GM12878 (cell line): ENCODE measurements around the gene ZNF613. TPM values are rescaled to one million over a fixed set of nuclear protein-coding genes. Genes with fewer than 3 reads are reported as not detected.
A peak's percentile ranks its signal among the peaks of the same experiment; 100 is the strongest.

Source experiments
- ATAC-seq: fragments of 200-7000 bp; cut with Tn5 transposase; 3 replicates; pipeline ENCODE4 v1.9.1; 2020; ENCODE audit warnings: mild to moderate bottlenecking, moderate library complexity
- BruUV-seq: library from RNA; stranded (reverse); fragments of 400-500 nt; replicated peaks from 2 replicates; lab custom pipeline; 2021; lab: Mats Ljungman, UMichigan
- CTCF ChIA-PET: fragments of 300-600 bp; sonication (Branson Sonifier 250); formaldehyde crosslinking; extraction: SDS; loops from one replicate; lab custom pipeline; 2021; ENCODE audit warnings: inconsistent platforms; lab: Yijun Ruan, JAX
- POLR2A ChIA-PET: fragments of 350-600 bp; formaldehyde crosslinking; extraction: SDS; loops from one replicate; lab custom pipeline; 2021; ENCODE audit warnings: inconsistent platforms; lab: Charles Lee
- RAD21 ChIA-PET: fragments of 300-600 bp; sonication (Branson Sonifier 250); formaldehyde crosslinking; loops from one replicate; lab custom pipeline; 2023; ENCODE audit warnings: antibody characterized with exemption; ENCODE audit not compliant: unreplicated experiment; lab: Charles Lee
- SMC1A ChIA-PET: fragments of 300-600 bp; sonication (Branson Sonifier 250); formaldehyde crosslinking; loops from one replicate; lab custom pipeline; 2023; ENCODE audit not compliant: unreplicated experiment, uncharacterized antibody; lab: Charles Lee
- DNase-seq: peaks from one replicate; pipeline ENCODE4 v3.0.0-alpha.2; 2011; ENCODE audit warnings: low read depth, low spot score
- FAIRE-seq: peaks from 3 replicates; lab custom pipeline; 2011; peaks lifted over from hg19 to GRCh38; lab: Jason Lieb, UNC
- H2AFZ ChIP-seq: 2 replicates; pipeline ENCODE4 v1.6.0; 2011; ENCODE audit warnings: low read depth, low read length, control low read depth; ENCODE audit not compliant: control insufficient read depth
- H3K27ac ChIP-seq: 2 replicates; pipeline ENCODE4 v1.5.1; 2011; ENCODE audit warnings: control low read depth; ENCODE audit not compliant: control insufficient read depth, insufficient read depth
- H3K27me3 ChIP-seq, 2 experiments: replicated peaks in 1 of 2; 2 replicates each; pipeline versions ENCODE4 v1.6.0 to v1.6.1; 2011; ENCODE audit warnings: low read length in 1 of 2; ENCODE audit not compliant: control insufficient read depth in 2 of 2, insufficient read depth in 2 of 2
- H3K36me3 ChIP-seq, 2 experiments: 2 replicates each; pipeline ENCODE4 v1.5.1; 2011; ENCODE audit warnings: low read length in 1 of 2; ENCODE audit not compliant: control insufficient read depth in 2 of 2, insufficient read depth in 2 of 2
- H3K4me1 ChIP-seq: 2 replicates; pipeline ENCODE4 v1.6.1; 2011; ENCODE audit warnings: mild to moderate bottlenecking, low read length, moderate library complexity, mixed read lengths; ENCODE audit not compliant: control insufficient read depth, insufficient read depth
- H3K4me2 ChIP-seq: 2 replicates; pipeline ENCODE4 v1.6.0; 2011; ENCODE audit warnings: control low read depth; ENCODE audit not compliant: control insufficient read depth, insufficient read depth
- H3K4me3 ChIP-seq: fragments of 200-600 bp; sonication (generic); 2 replicates; pipeline ENCODE4 v1.5.1; 2016
- H3K79me2 ChIP-seq: 2 replicates; pipeline ENCODE4 v1.6.0; 2011; ENCODE audit warnings: low read length; ENCODE audit not compliant: control insufficient read depth, insufficient read depth
- H3K9ac ChIP-seq: 2 replicates; pipeline ENCODE4 v1.8.0; 2011; ENCODE audit warnings: low read length, control low read depth, mixed read lengths; ENCODE audit not compliant: control insufficient read depth, insufficient read depth
- H3K9me3 ChIP-seq: replicated peaks from 3 replicates; pipeline ENCODE4 v1.5.1; 2011; ENCODE audit warnings: mild to moderate bottlenecking, low read length; ENCODE audit not compliant: control insufficient read depth, insufficient read depth
- H4K20me1 ChIP-seq: 2 replicates; pipeline ENCODE4 v1.6.0; 2011; ENCODE audit not compliant: control insufficient read depth, insufficient read depth
- CBX5 ChIP-seq: sonication (generic); IDR thresholded peaks from 2 replicates; pipeline ENCODE4 v1.6.1; 2016; ENCODE audit warnings: low read depth, moderate library complexity, mild to moderate bottlenecking, inconsistent platforms
- CEBPB ChIP-seq, 2 experiments: fragments of 150-350 bp in 1 of 2; IDR thresholded peaks; 2 replicates each; pipeline ENCODE4 v1.6.1; 2012 to 2014; ENCODE audit warnings: low read depth in 2 of 2, low read length in 2 of 2, borderline replicate concordance in 1 of 2, inconsistent platforms in 1 of 2
- CHD1 ChIP-seq: IDR thresholded peaks from 2 replicates; pipeline ENCODE4 v1.6.1; 2012; ENCODE audit warnings: low read depth, low read length, improper control_type of control experiment
- E4F1 ChIP-seq: fragments of 450-650 bp; IDR thresholded peaks from 2 replicates; pipeline ENCODE4 v1.6.1; 2018; ENCODE audit warnings: borderline replicate concordance, mild to moderate bottlenecking; ENCODE audit not compliant: partially characterized antibody
- GABPA ChIP-seq: IDR thresholded peaks from 2 replicates; pipeline ENCODE4 v1.6.1; 2014; ENCODE audit warnings: antibody characterized with exemption, low read depth, mild to moderate bottlenecking, inconsistent platforms
- KDM1A ChIP-seq: fragments of 200-600 bp; sonication (generic); IDR thresholded peaks from 2 replicates; pipeline ENCODE4 v1.6.1; 2016; ENCODE audit warnings: borderline replicate concordance
- KLF5 ChIP-seq: fragments of 450-650 bp; IDR thresholded peaks from 2 replicates; pipeline ENCODE4 v1.6.1; 2014; ENCODE audit warnings: mild to moderate bottlenecking; ENCODE audit not compliant: partially characterized antibody
- NR2C2 ChIP-seq: IDR thresholded peaks from 2 replicates; pipeline ENCODE4 v1.6.1; 2011; ENCODE audit warnings: borderline replicate concordance, low read depth; ENCODE audit not compliant: control insufficient read depth, insufficient read length
- POLR2AphosphoS5 ChIP-seq: IDR thresholded peaks from 2 replicates; pipeline ENCODE4 v1.6.1; 2011; ENCODE audit warnings: mild to moderate bottlenecking, low read length, inconsistent platforms
- SIN3A ChIP-seq: IDR thresholded peaks from 2 replicates; pipeline ENCODE4 v1.6.1; 2012; ENCODE audit warnings: low read depth, low read length, improper control_type of control experiment
- ZNF274 ChIP-seq: IDR thresholded peaks from one replicate; pipeline ENCODE4 v1.8.0; 2011; ENCODE audit not compliant: insufficient read length, insufficient read depth
- WGBS: methylation state at CpG from one replicate; pipeline ENCODE4 v1.1.6; 2016; ENCODE audit warnings: low lambda C conversion rate; ENCODE audit not compliant: insufficient replicate concordance, insufficient coverage; ENCODE audit errors: missing lambda C conversion rate; 5-methylcytosine and 5-hydroxymethylcytosine counted together
- in situ Hi-C: fragments of 300-500 bp; cut with MboI; formaldehyde crosslinking; loops from 9 replicates; pipeline ENCODE4 v1.14.3; 2018; ENCODE audit warnings: mixed read lengths
- intact Hi-C: fragments of 100-400 bp; cut with micrococcal nuclease; formaldehyde crosslinking; loops from one replicate; pipeline ENCODE4 v1.14.2; 2022; ENCODE audit not compliant: unreplicated experiment
- polyA plus RNA-seq, 11 experiments: library from polyadenylated mRNA; depleted of rRNA in 4 of 11; unstranded in 6 of 11; stranded (reverse) in 5 of 11; fragments of >200 nt; fragmentation: Nextera tagmentation in 4 of 11; fragmentation: Illumina TruSeq in 1 of 11; extraction: Ambion mirVana in 4 of 11; extraction: Trizol in 1 of 11; gene quantifications; 1 replicate in 1 of 11; 2 replicates in 10 of 11; pipeline versions ENCODE4 v1.2.1 to v1.2.3, GENCODE V29; 2011 to 2016; ENCODE audit warnings: inconsistent platforms in 2 of 11, missing spikeins in 2 of 11, low read depth in 1 of 11
- total RNA-seq, 4 experiments: library from RNA; depleted of rRNA in 3 of 4; stranded (reverse); fragments of >200 nt in 3 of 4; fragmentation: Illumina TruSeq in 1 of 4; extraction: Trizol in 1 of 4; gene quantifications; 2 replicates each; pipeline versions ENCODE4 v1.2.1 to v1.2.3, GENCODE V29; 2013 to 2021
- TF ChIP-seq, protein P1 (sequence below): IDR thresholded peaks from 2 replicates; pipeline ENCODE4 v1.6.1; 2012; ENCODE audit warnings: low read depth, low read length, improper control_type of control experiment
- TF ChIP-seq, protein P2 (sequence below): fragments of 450-650 bp; IDR thresholded peaks from 2 replicates; pipeline ENCODE4 v1.6.1; 2017; ENCODE audit warnings: mild to moderate bottlenecking, low read depth, inconsistent platforms; ENCODE audit not compliant: poor library complexity, severe bottlenecking

ZNF613 gene
- total and polyA plus RNA-seq, 10 of the 15 experiments (the other 5 are each of a cell fraction or from before 2014, with no cell fraction given), result 3.3 to 7.8 (median 5.0) TPM

DNA sequence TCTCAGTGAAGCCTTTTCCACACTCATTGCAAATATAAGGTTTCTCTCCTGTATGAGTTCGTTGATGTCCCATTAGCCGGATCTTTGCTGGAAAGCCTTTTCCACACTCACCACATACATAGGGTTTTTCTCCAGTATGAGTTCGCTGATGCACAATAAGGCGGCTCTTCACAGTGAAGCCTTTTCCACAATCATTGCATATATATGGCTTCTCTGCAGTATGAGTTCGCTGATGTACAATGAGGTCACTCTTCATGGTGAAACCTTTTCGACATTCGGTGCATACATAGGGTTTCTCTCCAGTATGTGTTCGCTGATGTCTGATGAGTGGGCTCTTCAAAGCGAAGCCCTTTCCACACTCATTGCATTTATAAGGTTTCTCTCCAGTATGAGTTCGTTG lies 66.2 kb downstream of the ZNF613 start:
- TF ChIP-seq POLR2AphosphoS5, result no peak
- no peak for TF ChIP-seq GABPA
- no peak for TF ChIP-seq NR2C2
- TF ChIP-seq KLF5, result no peak
- TF ChIP-seq ZNF274, result no peak
- TF ChIP-seq SIN3A, result no peak
- no peak for TF ChIP-seq KDM1A
- TF ChIP-seq CEBPB (IDR thresholded peaks at IDR 0.05; ENCODE audit: borderline replicate concordance in 1 of 2, low read depth in 2 of 2, low read length in 2 of 2), result no peak
- peaks cover 43% of the 10 kb centered on the region for H3K9me3 ChIP-seq
- no peak for FAIRE-seq
- no peak for DNase-seq
- ChIA-PET CTCF (no interaction called here), POLR2A (no interaction called here), SMC1A (no interaction called here), RAD21 (no interaction called here)
- H3K27me3 ChIP-seq, result no peaks in the 10 kb centered on the region
- no peak overlapping the region for H3K4me3 ChIP-seq
- BruUV-seq, result no TSS peak
- no peaks in the 10 kb centered on the region for H4K20me1 ChIP-seq
- H3K79me2 ChIP-seq, result no peaks in the 10 kb centered on the region
- H2AFZ ChIP-seq, result no peak overlapping the region
- no peak overlapping the region for H3K27ac ChIP-seq
- H3K4me2 ChIP-seq, result no peak overlapping the region
- intact Hi-C loops, result no loop called here
- H3K9ac ChIP-seq, result no peak overlapping the region
- H3K36me3 ChIP-seq, result peaks cover 0 to 5% of the 10 kb centered on the region in 2 experiments; a peak in 2 of 4 replicates
- no peak for ATAC-seq
- in situ Hi-C loops, result no loop called here
- WGBS, result 84% methylated on average over 10 of the region's 10 CpGs
- H3K4me1 ChIP-seq, result no peaks in the 10 kb centered on the region

DNA sequence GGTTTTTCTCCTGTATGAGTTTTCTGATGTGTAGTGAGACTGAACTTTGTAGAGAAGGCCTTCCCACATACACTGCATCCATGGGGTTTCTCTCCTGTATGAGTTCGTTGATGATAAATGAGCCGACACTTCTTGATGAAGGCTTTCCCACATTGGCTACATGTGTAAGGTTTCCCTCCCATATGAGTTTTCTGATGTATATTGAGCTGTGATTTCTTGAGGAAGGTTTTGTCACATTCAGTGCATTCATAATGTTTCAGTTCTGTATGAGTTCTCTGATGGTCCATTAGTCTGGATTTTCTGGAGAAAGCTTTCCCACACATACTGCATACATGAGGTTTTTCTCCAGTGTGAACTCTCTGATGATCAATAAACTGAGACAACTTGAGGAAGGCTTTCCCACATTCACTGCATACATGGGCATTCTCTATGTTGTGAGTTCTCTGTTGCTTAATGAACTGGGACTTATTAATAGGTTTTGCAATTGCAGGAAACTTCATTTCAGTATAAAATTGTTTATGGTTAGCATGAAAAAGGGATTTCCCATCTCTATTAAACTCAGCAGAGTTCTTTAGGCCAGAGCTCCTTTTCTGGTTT lies 66.9 kb downstream of the ZNF613 start:
- 100% methylated on average over 2 of the region's 2 CpGs for WGBS
- Histone ChIP-seq H3K27me3 (no peaks in the 10 kb centered on the region), H2AFZ (no peak overlapping the region), H3K9ac (no peak overlapping the region), H3K4me2 (no peak overlapping the region), H4K20me1 (no peaks in the 10 kb centered on the region), H3K9me3 (peaks cover 46% of the 10 kb centered on the region), H3K79me2 (no peaks in the 10 kb centered on the region), H3K27ac (no peak overlapping the region), H3K36me3 (peaks cover 0 to 10% of the 10 kb centered on the region in 2 experiments; a peak in 2 of 4 replicates), H3K4me3 (no peak overlapping the region), H3K4me1 (no peaks in the 10 kb centered on the region)
- no peak for DNase-seq
- FAIRE-seq, result peak; percentile 86
- intact Hi-C loops, result no loop called here
- RAD21 ChIA-PET, result no interaction called here
- SMC1A ChIA-PET, result no interaction called here
- no peak for ATAC-seq
- in situ Hi-C loops, result no loop called here
- CTCF ChIA-PET, result no interaction called here
- no TSS peak for BruUV-seq
- POLR2A ChIA-PET, result no interaction called here
- TF ChIP-seq, protein P1, sequence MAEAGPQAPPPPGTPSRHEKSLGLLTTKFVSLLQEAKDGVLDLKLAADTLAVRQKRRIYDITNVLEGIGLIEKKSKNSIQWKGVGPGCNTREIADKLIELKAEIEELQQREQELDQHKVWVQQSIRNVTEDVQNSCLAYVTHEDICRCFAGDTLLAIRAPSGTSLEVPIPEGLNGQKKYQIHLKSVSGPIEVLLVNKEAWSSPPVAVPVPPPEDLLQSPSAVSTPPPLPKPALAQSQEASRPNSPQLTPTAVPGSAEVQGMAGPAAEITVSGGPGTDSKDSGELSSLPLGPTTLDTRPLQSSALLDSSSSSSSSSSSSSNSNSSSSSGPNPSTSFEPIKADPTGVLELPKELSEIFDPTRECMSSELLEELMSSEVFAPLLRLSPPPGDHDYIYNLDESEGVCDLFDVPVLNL, result no peak
- TF ChIP-seq, protein P2, sequence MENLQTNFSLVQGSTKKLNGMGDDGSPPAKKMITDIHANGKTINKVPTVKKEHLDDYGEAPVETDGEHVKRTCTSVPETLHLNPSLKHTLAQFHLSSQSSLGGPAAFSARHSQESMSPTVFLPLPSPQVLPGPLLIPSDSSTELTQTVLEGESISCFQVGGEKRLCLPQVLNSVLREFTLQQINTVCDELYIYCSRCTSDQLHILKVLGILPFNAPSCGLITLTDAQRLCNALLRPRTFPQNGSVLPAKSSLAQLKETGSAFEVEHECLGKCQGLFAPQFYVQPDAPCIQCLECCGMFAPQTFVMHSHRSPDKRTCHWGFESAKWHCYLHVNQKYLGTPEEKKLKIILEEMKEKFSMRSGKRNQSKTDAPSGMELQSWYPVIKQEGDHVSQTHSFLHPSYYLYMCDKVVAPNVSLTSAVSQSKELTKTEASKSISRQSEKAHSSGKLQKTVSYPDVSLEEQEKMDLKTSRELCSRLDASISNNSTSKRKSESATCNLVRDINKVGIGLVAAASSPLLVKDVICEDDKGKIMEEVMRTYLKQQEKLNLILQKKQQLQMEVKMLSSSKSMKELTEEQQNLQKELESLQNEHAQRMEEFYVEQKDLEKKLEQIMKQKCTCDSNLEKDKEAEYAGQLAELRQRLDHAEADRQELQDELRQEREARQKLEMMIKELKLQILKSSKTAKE, result no peak
- no peak for TF ChIP-seq E4F1
- peak; percentile 77; the same call in 1 of the 2 replicates for TF ChIP-seq CBX5
- no peak for TF ChIP-seq CHD1
